Neural progenitor cell (in vitro differentiated cells): ENCODE data around the gene UTP15. TPM values are rescaled to one million over a fixed set of nuclear protein-coding genes. Genes with fewer than 3 reads are reported as not detected.

ENCODE experiments used
- DNase-seq: peaks from one replicate; pipeline ENCODE4 v3.0.0-alpha.2; 2016; ENCODE audit warnings: low spot score
- H2AFZ ChIP-seq: fragments of 200-600 bp; sonication (generic); replicated peaks from 2 replicates; pipeline ENCODE4 v1.6.1; 2016; ENCODE audit warnings: antibody characterized with exemption
- H3F3A ChIP-seq: fragments of 200-600 bp; sonication (generic); 2 replicates; pipeline ENCODE4 v1.6.1; 2016; ENCODE audit warnings: antibody characterized with exemption, low read depth
- H3K27ac ChIP-seq: fragments of 200-600 bp; sonication (generic); 2 replicates; pipeline ENCODE4 v1.5.1; 2016; ENCODE audit warnings: mild to moderate bottlenecking
- H3K27me3 ChIP-seq: fragments of 200-600 bp; sonication (generic); 2 replicates; pipeline ENCODE4 v1.6.1; 2016; ENCODE audit warnings: mild to moderate bottlenecking, moderate library complexity
- H3K36me3 ChIP-seq: fragments of 200-600 bp; sonication (generic); 2 replicates; pipeline ENCODE4 v1.5.1; 2016
- H3K4me1 ChIP-seq: fragments of 200-600 bp; sonication (generic); 2 replicates; pipeline ENCODE4 v1.6.1; 2016; ENCODE audit warnings: mixed run types
- H3K4me2 ChIP-seq: fragments of 200-600 bp; sonication (generic); 2 replicates; pipeline ENCODE4 v1.6.1; 2016
- H3K4me3 ChIP-seq: fragments of 200-600 bp; sonication (generic); 2 replicates; pipeline ENCODE4 v1.5.1; 2016
- H3K79me2 ChIP-seq: fragments of 200-600 bp; sonication (generic); 2 replicates; pipeline ENCODE4 v1.6.1; 2016; ENCODE audit warnings: low read depth
- H3K9ac ChIP-seq: fragments of 200-600 bp; sonication (generic); 2 replicates; pipeline ENCODE4 v1.6.1; 2016
- H3K9me3 ChIP-seq: fragments of 200-600 bp; sonication (generic); 2 replicates; pipeline ENCODE4 v1.5.1; 2016; ENCODE audit warnings: low read depth
- H4K20me1 ChIP-seq: fragments of 200-600 bp; sonication (generic); 2 replicates; pipeline ENCODE4 v1.6.1; 2016; ENCODE audit warnings: low read depth
- H3K27ac Mint-ChIP-seq: 3 replicates; pipeline ENCODE4 v1.8.0; 2021; ENCODE audit warnings: mixed read lengths
- H3K27me3 Mint-ChIP-seq: 2 replicates; pipeline ENCODE4 v1.8.0; 2022; ENCODE audit warnings: low read depth, mild to moderate bottlenecking, inconsistent platforms, moderate library complexity, mixed read lengths; ENCODE audit not compliant: insufficient read depth
- H3K36me3 Mint-ChIP-seq: 3 replicates; pipeline ENCODE4 v1.8.0; 2021; ENCODE audit warnings: mixed read lengths
- H3K4me1 Mint-ChIP-seq: 3 replicates; pipeline ENCODE4 v1.8.0; 2021; ENCODE audit warnings: mixed read lengths
- H3K4me3 Mint-ChIP-seq: 3 replicates; pipeline ENCODE4 v1.8.0; 2021; ENCODE audit warnings: mild to moderate bottlenecking, moderate library complexity, mixed read lengths
- H3K9me3 Mint-ChIP-seq: 3 replicates; pipeline ENCODE4 v1.8.0; 2020; ENCODE audit warnings: mixed read lengths
- EZH2 ChIP-seq: fragments of 200-600 bp; sonication (generic); IDR thresholded peaks from 2 replicates; pipeline ENCODE4 v1.6.1; 2017; ENCODE audit warnings: antibody characterized with exemption, mild to moderate bottlenecking, moderate library complexity
- EZH2phosphoT487 ChIP-seq: fragments of 200-600 bp; sonication (generic); IDR thresholded peaks from 2 replicates; pipeline ENCODE4 v1.6.1; 2017; ENCODE audit warnings: antibody characterized with exemption
- total RNA-seq: library from RNA; depleted of rRNA; stranded (reverse); fragments of >200 nt; gene quantifications from 2 replicates; pipeline ENCODE4 v1.2.3, GENCODE V29; 2015; ENCODE audit warnings: low replicate concordance
- TF ChIP-seq, protein P1 (sequence below): fragments of 200-600 bp; sonication (generic); IDR thresholded peaks from 2 replicates; pipeline ENCODE4 v1.5.1; 2017; ENCODE audit warnings: antibody characterized with exemption, mild to moderate bottlenecking

Gene UTP15
- total RNA-seq, 1 donor from 2014 or later = 34.4 TPM

DNA sequence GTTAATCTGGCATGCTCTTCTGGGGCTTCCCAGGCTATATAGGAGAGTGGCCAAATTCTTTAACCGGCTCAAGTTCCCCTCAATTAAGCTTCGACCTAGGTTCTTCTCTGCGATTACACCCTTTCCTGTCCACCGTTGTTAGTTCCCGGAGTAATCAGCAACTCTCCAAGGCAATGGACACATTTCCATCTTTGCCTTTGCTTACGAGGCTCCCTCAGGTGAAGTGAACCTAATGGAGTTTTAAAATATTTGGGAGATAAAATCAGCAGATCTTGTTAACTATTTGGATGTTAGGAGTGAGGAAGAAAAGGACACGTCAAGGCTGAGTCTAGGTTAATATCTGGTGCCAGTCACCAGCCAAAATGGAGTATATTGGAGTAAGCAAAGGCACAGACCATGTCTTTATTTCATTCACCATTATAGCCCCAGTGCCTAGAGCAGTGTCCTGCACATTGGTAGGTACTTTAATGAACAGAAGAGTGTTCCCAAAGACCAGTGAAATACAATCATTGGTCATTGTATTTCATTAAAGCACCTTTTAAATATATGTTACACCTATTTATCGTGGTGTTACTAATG, 515 bp downstream of the UTP15 start:
- peak overlapping the region; percentile 96 for H3K4me2 ChIP-seq
- no peaks in the 10 kb centered on the region for H4K20me1 ChIP-seq
- no peaks in the 10 kb centered on the region for H3K9me3 Mint-ChIP-seq
- H3F3A ChIP-seq = peaks cover 4% of the 10 kb centered on the region
- H3K9me3 ChIP-seq = no peaks in the 10 kb centered on the region
- H3K4me1 Mint-ChIP-seq = peaks cover 15% of the 10 kb centered on the region
- H3K27me3 Mint-ChIP-seq = no peaks in the 10 kb centered on the region
- H3K27ac Mint-ChIP-seq = peak overlapping the region; percentile 75
- peak overlapping the region; percentile 84 for H3K9ac ChIP-seq
- H2AFZ ChIP-seq = peak overlapping the region; percentile 86
- H3K79me2 ChIP-seq = peaks cover 70% of the 10 kb centered on the region
- TF ChIP-seq, protein P1, sequence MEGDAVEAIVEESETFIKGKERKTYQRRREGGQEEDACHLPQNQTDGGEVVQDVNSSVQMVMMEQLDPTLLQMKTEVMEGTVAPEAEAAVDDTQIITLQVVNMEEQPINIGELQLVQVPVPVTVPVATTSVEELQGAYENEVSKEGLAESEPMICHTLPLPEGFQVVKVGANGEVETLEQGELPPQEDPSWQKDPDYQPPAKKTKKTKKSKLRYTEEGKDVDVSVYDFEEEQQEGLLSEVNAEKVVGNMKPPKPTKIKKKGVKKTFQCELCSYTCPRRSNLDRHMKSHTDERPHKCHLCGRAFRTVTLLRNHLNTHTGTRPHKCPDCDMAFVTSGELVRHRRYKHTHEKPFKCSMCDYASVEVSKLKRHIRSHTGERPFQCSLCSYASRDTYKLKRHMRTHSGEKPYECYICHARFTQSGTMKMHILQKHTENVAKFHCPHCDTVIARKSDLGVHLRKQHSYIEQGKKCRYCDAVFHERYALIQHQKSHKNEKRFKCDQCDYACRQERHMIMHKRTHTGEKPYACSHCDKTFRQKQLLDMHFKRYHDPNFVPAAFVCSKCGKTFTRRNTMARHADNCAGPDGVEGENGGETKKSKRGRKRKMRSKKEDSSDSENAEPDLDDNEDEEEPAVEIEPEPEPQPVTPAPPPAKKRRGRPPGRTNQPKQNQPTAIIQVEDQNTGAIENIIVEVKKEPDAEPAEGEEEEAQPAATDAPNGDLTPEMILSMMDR = no peak
- TF ChIP-seq EZH2 = no peak
- TF ChIP-seq EZH2phosphoT487 = no peak
- peaks cover under 1% of the 10 kb centered on the region for H3K36me3 Mint-ChIP-seq
- no peak for DNase-seq
- no peaks in the 10 kb centered on the region for H3K36me3 ChIP-seq
- peak overlapping the region; percentile 97 for H3K4me3 Mint-ChIP-seq
- peak overlapping the region; percentile 92 for H3K4me3 ChIP-seq
- H3K4me1 ChIP-seq = peaks cover 18% of the 10 kb centered on the region
- H3K27ac ChIP-seq = peak overlapping the region; percentile 20
- H3K27me3 ChIP-seq = no peaks in the 10 kb centered on the region

DNA sequence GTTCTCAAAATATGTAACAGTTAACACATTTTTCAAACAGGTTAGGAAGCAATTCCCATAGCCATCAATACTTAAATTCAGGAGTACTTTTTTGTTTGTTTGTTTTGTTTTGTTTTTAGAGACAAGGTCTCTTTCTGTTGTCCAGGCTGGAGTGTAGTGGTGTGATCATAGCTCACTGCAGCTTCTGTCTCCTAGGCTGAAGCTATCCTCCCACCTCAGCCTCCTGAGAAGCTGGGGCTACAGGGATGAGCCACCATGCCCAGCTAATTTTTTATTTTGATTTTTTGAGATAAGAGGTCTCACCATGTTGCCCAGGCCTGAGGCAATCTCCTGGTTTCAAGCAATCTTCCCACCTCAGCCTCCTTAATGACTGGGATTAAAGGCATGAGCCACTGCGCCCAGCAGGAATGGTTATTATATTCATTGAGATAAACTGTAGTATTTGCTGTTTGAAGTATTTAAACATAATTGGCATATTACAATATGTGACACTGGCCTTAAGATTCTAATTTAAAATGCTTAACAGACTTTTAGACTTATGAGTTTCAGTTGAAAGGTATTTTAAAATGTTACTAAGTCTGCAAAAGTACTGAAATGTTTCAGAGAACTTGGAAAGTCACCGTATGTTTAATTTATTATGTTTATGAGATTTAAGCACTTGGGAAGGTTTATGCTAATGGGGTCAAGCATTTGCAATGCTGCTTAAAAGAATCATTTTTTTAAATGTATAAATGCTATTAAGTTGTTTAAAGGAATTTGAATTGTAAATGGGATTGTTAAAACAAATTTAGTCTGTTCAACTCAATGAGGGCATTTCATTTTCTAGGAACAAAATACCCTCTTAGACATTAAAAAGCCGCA, 17.0 kb downstream of the UTP15 start:
- Histone ChIP-seq H3K4me3 (no peak overlapping the region), H3K9ac (no peak overlapping the region), H2AFZ (no peak overlapping the region), H3K4me1 (no peaks in the 10 kb centered on the region), H3K27ac (no peak overlapping the region), H3K36me3 (peaks cover 22% of the 10 kb centered on the region), H3F3A (no peaks in the 10 kb centered on the region), H3K4me2 (no peak overlapping the region), H3K79me2 (no peaks in the 10 kb centered on the region), H3K9me3 (no peaks in the 10 kb centered on the region), H3K27me3 (no peaks in the 10 kb centered on the region), H4K20me1 (no peaks in the 10 kb centered on the region)
- TF ChIP-seq EZH2 (no peak), EZH2phosphoT487 (no peak)
- TF ChIP-seq, protein P1 = no peak
- peaks cover 7% of the 10 kb centered on the region for H3K36me3 Mint-ChIP-seq
- H3K27ac Mint-ChIP-seq = no peak overlapping the region
- DNase-seq = no peak
- H3K4me1 Mint-ChIP-seq = no peaks in the 10 kb centered on the region
- no peak overlapping the region for H3K4me3 Mint-ChIP-seq
- no peaks in the 10 kb centered on the region for H3K9me3 Mint-ChIP-seq
- no peaks in the 10 kb centered on the region for H3K27me3 Mint-ChIP-seq

DNA sequence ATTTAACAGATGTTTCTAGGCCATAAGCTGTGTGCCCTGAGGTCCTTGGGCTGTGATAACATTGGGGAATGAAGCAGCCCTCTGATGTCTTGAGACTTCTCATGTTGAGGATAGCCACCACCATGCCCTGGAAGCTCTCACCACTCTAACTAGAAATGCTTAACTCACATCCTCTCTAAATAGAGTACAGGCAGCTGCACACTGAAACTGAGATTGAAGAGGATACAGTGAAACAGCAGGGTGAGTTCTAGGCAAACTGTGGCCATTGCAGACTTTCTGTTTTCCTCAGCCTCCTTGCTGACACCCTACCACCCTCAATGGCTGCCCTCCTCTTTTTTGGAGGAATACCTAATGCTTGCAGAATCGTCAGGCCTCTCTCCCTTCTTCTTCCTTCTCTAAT, 22.4 kb downstream of the UTP15 start:
- no peaks in the 10 kb centered on the region for H3K79me2 ChIP-seq
- H3K9ac ChIP-seq = no peak overlapping the region
- H3K9me3 Mint-ChIP-seq = no peaks in the 10 kb centered on the region
- H3K27ac ChIP-seq = no peak overlapping the region
- H2AFZ ChIP-seq = no peak overlapping the region
- H3K4me3 ChIP-seq = no peak overlapping the region
- H3K4me2 ChIP-seq = no peak overlapping the region
- TF ChIP-seq, protein P1 = no peak
- TF ChIP-seq EZH2phosphoT487 (no peak), EZH2 (no peak)
- no peak overlapping the region for H3K27ac Mint-ChIP-seq
- no peaks in the 10 kb centered on the region for H3K36me3 ChIP-seq
- H3K4me1 Mint-ChIP-seq = no peaks in the 10 kb centered on the region
- H3K4me3 Mint-ChIP-seq = no peak overlapping the region
- H3F3A ChIP-seq = no peaks in the 10 kb centered on the region
- no peaks in the 10 kb centered on the region for H3K36me3 Mint-ChIP-seq
- no peaks in the 10 kb centered on the region for H3K4me1 ChIP-seq
- no peak for DNase-seq
- H3K27me3 ChIP-seq = no peaks in the 10 kb centered on the region
- H3K27me3 Mint-ChIP-seq = no peaks in the 10 kb centered on the region
- H3K9me3 ChIP-seq = no peaks in the 10 kb centered on the region
- no peaks in the 10 kb centered on the region for H4K20me1 ChIP-seq
